PC-9 (cell line): ENCODE results near the gene PNMA6E.

Experiments used
- EZH2 ChIP-seq: fragments of 200-600 bp; sonication (generic); IDR thresholded peaks from 2 replicates; pipeline ENCODE4 v1.8.0; 2017; ENCODE audit warnings: antibody characterized with exemption, low read depth
- TF ChIP-seq, protein P1 (sequence below): fragments of 200-600 bp; sonication (generic); conservative IDR thresholded peaks from 2 replicates; pipeline ENCODE4 v1.6.1; 2017; ENCODE audit warnings: mixed run types, antibody characterized with exemption, mild to moderate bottlenecking, moderate library complexity

DNA sequence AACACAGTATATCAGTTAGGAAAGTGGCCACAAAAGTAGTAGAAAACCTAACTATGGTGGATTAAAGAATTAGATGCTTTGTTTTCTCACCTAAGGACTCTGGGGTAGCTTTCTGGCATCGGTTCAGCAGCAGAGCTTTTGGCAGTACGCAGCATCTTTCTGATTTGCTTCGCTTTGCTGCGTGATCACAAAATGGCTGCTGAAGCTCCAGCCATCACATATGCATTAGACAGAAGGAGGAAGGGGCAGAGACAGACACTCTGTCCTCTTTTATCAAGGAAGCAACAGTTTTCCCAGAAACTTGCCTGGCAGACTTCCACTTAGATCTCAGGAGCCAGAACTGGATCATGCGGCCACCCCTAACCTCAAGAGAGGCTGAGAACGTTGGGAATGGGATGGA is 29.6 kb upstream of the PNMA6E start:
- TF ChIP-seq, protein P1, sequence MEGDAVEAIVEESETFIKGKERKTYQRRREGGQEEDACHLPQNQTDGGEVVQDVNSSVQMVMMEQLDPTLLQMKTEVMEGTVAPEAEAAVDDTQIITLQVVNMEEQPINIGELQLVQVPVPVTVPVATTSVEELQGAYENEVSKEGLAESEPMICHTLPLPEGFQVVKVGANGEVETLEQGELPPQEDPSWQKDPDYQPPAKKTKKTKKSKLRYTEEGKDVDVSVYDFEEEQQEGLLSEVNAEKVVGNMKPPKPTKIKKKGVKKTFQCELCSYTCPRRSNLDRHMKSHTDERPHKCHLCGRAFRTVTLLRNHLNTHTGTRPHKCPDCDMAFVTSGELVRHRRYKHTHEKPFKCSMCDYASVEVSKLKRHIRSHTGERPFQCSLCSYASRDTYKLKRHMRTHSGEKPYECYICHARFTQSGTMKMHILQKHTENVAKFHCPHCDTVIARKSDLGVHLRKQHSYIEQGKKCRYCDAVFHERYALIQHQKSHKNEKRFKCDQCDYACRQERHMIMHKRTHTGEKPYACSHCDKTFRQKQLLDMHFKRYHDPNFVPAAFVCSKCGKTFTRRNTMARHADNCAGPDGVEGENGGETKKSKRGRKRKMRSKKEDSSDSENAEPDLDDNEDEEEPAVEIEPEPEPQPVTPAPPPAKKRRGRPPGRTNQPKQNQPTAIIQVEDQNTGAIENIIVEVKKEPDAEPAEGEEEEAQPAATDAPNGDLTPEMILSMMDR: no peak
- TF ChIP-seq EZH2: no peak
